HEK293T (cell line): Measurements from ENCODE around the gene BMPR1B.
A peak's percentile ranks its signal among the peaks of the same experiment; 100 is the strongest.

Experiments
- CTCF ChIA-PET: fragments of 350-600 bp; formaldehyde crosslinking; extraction: SDS; loops from one replicate; lab custom pipeline; 2021; ENCODE audit warnings: antibody characterized with exemption, inconsistent platforms; lab: Yijun Ruan, JAX
- POLR2A ChIA-PET: fragments of 350-600 bp; formaldehyde crosslinking; extraction: SDS; loops from one replicate; lab custom pipeline; 2020; ENCODE audit warnings: antibody characterized with exemption, inconsistent platforms; lab: Yijun Ruan, JAX
- DNase-seq: peaks from one replicate; pipeline ENCODE4 v3.0.0; 2012; ENCODE audit warnings: mixed read lengths; ENCODE audit errors: extremely low spot score
- ARNT ChIP-seq: fragments of 450-650 bp; IDR thresholded peaks from 2 replicates; pipeline ENCODE4 v1.6.1; 2017; ENCODE audit warnings: mild to moderate bottlenecking
- BHLHE40 ChIP-seq: fragments of 450-650 bp; IDR thresholded peaks from 2 replicates; pipeline ENCODE4 v1.6.1; 2016; ENCODE audit warnings: mild to moderate bottlenecking, moderate library complexity, borderline replicate concordance
- CTBP1 ChIP-seq: fragments of 450-650 bp; IDR thresholded peaks from 2 replicates; pipeline ENCODE4 v1.6.1; 2016; ENCODE audit warnings: borderline replicate concordance
- ELF4 ChIP-seq: fragments of 450-650 bp; IDR thresholded peaks from 2 replicates; pipeline ENCODE4 v1.6.1; 2017; ENCODE audit warnings: antibody characterized with exemption
- FOXA1 ChIP-seq: fragments of 450-650 bp; IDR thresholded peaks from 2 replicates; pipeline ENCODE4 v1.6.1; 2016; ENCODE audit warnings: mild to moderate bottlenecking
- FOXK2 ChIP-seq: fragments of 450-650 bp; IDR thresholded peaks from 2 replicates; pipeline ENCODE4 v1.6.1; 2016; ENCODE audit warnings: mild to moderate bottlenecking
- FOXM1 ChIP-seq: fragments of 450-650 bp; IDR thresholded peaks from 2 replicates; pipeline ENCODE4 v1.6.1; 2017; ENCODE audit warnings: mild to moderate bottlenecking, borderline replicate concordance
- HDGF ChIP-seq: fragments of 450-650 bp; IDR thresholded peaks from 2 replicates; pipeline ENCODE4 v1.6.1; 2017; ENCODE audit warnings: antibody characterized with exemption, borderline replicate concordance
- L3MBTL2 ChIP-seq: fragments of 450-650 bp; conservative IDR thresholded peaks from 2 replicates; pipeline ENCODE4 v1.6.1; 2016; ENCODE audit warnings: mild to moderate bottlenecking
- LEF1 ChIP-seq: fragments of 450-650 bp; IDR thresholded peaks from 2 replicates; pipeline ENCODE4 v1.6.1; 2017; ENCODE audit warnings: mild to moderate bottlenecking, borderline replicate concordance
- NFRKB ChIP-seq: fragments of 450-650 bp; IDR thresholded peaks from 2 replicates; pipeline ENCODE4 v1.6.1; 2016; ENCODE audit warnings: mild to moderate bottlenecking, moderate library complexity
- PKNOX1 ChIP-seq: fragments of 450-650 bp; IDR thresholded peaks from 2 replicates; pipeline ENCODE4 v1.6.1; 2016
- SP1 ChIP-seq: fragments of 450-650 bp; IDR thresholded peaks from 2 replicates; pipeline ENCODE4 v1.6.1; 2017
- SUZ12 ChIP-seq: fragments of 450-650 bp; IDR thresholded peaks from 2 replicates; pipeline ENCODE4 v1.6.1; 2016; ENCODE audit warnings: mild to moderate bottlenecking
- TARDBP ChIP-seq: fragments of 450-650 bp; IDR thresholded peaks from 2 replicates; pipeline ENCODE4 v1.6.1; 2016
- ZNF384 ChIP-seq: fragments of 450-650 bp; IDR thresholded peaks from 2 replicates; pipeline ENCODE4 v1.6.1; 2016

Gene BMPR1B

GRCh38 chr4:95020521-95020920, 262.8 kb downstream of the BMPR1B start:
- CTCF ChIA-PET = interaction anchor here (0.8 kb wide), 1 partner anchor 41 kb away, joined by 6 read pairs; no protein-coding TSS in a partner anchor
- POLR2A ChIA-PET = no interaction called here
- TF ChIP-seq SP1 = no peak
- TF ChIP-seq ELF4 = no peak
- TF ChIP-seq ARNT = no peak
- no peak for TF ChIP-seq FOXA1
- TF ChIP-seq CTBP1 = no peak
- TF ChIP-seq NFRKB = no peak
- no peak for TF ChIP-seq L3MBTL2
- no peak for TF ChIP-seq PKNOX1
- TF ChIP-seq ZNF384 = no peak
- no peak for TF ChIP-seq BHLHE40
- TF ChIP-seq LEF1 = no peak
- TF ChIP-seq FOXM1 = no peak
- no peak for TF ChIP-seq TARDBP
- TF ChIP-seq SUZ12 = no peak
- no peak for TF ChIP-seq FOXK2
- TF ChIP-seq HDGF = no peak
- DNase-seq = no peak

- TF ChIP-seq PKNOX1 = no peak
- TF ChIP-seq ARNT = no peak
- TF ChIP-seq BHLHE40 = no peak
- TF ChIP-seq L3MBTL2 = no peak
- no peak for TF ChIP-seq ELF4
- no peak for TF ChIP-seq HDGF
- TF ChIP-seq TARDBP = no peak
- TF ChIP-seq SUZ12 = no peak
- no peak for TF ChIP-seq SP1
- no peak for TF ChIP-seq CTBP1
- TF ChIP-seq FOXK2 = no peak
- no peak for TF ChIP-seq FOXM1
- ChIA-PET POLR2A (no interaction called here), CTCF (interaction anchor here (0.8 kb wide), 1 partner anchor 40 kb away, joined by 6 read pairs; no protein-coding TSS in a partner anchor)
- DNase-seq = no peak
These were observed 263.3 kb downstream of the BMPR1B start for GRCh38 chr4:95021099-95021498.

GRCh38 chr4:95023110-95023509, 265.4 kb downstream of the BMPR1B start:
- DNase-seq = no peak
- ChIA-PET CTCF (no interaction called here), POLR2A (no interaction called here)
- TF ChIP-seq BHLHE40 (no peak), L3MBTL2 (no peak), LEF1 (no peak), SUZ12 (no peak), ZNF384 (no peak), FOXK2 (no peak), ELF4 (no peak), PKNOX1 (no peak), SP1 (no peak), CTBP1 (no peak), FOXA1 (no peak), FOXM1 (no peak), HDGF (no peak), TARDBP (no peak), NFRKB (no peak), ARNT (no peak)

DNA sequence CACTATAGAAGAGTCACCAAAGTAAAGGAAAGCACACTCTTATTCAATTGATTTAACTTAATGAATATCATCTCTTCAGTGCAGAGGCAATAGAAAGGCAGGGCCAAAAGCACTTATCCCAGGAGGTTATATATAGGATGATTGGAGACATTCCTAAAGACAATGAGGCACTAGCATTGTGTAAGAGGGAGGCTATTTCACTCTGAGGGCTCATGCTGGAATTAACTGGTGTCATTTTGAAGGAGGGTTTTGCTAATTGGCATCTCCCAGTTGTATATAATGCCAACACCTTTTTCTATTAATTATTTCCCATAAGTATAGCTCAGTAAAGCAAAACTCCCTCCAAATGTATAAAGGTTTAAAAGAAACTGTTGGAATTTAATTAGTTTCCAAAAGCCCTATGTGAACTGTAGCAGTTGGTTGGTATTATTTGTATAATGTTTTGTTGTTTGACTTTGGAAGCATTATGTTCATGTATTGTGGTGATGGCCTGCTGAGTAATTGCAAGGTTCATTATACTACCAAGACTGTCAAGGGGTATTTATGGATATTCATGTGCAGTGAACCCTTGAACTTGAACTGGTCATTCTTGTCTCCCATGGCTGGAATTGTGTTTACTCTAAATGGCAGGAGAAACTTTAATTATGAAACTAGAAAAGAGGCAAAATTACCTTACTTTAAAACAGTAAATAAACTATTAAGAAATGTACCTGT, 270.3 kb downstream of the BMPR1B start:
- DNase-seq = no peak
- CTCF ChIA-PET = interaction anchor here (0.6 kb wide), 1 partner anchor 277 kb away, joined by 3 read pairs; no protein-coding TSS in a partner anchor
- POLR2A ChIA-PET = no interaction called here
- TF ChIP-seq ARNT (no peak), PKNOX1 (0 out of 2 replicates have a peak, but pooled peaks have one; percentile 17)

- DNase-seq = no peak
- ChIA-PET CTCF (no interaction called here), POLR2A (no interaction called here)
- TF ChIP-seq BHLHE40 (no peak), LEF1 (no peak), FOXA1 (no peak), SP1 (no peak), TARDBP (no peak)
These were observed 281.0 kb downstream of the BMPR1B start for GRCh38 chr4:95038791-95039190.

DNA sequence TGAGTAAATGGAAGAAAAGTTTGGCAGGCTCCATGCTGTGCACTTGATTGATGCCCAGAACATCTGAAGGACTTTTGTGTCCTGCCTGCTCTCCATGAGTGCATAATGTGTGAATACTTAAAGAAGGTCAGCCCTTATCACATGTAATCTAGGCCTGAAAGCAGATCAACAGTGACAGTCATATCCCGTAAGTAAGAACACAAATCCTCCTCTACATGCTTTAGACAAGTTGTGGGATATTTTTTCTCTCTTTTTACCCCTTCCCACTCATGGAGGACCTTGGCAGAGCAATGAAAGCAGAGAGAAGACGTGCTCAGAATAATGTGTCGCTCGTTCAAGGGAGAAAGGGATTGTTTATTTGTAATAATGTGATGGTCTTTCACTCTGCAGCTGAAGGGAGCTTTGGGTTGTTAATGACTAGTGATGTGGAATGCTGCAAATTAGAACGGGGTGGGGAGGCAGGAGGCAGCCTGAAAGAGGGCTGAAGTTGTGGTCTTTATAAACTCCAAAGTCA, 286.6 kb downstream of the BMPR1B start:
- CTCF ChIA-PET = interaction anchor here (1.2 kb wide), 1 partner anchor 51 kb away, joined by 3 read pairs; no protein-coding TSS in a partner anchor
- TF ChIP-seq FOXA1 (no peak), PKNOX1 (peak; percentile 93), SP1 (no peak), SUZ12 (no peak)
- POLR2A ChIA-PET = no interaction called here
- peak; percentile 48 for DNase-seq
